ENCODE data around the gene CCDC87. TPM values are rescaled to one million over a fixed set of nuclear protein-coding genes. Genes with fewer than 3 reads are reported as not detected.

CCDC87 gene
- total and polyA plus RNA-seq, 2 experiments from 2014 or later: 0.39 to 1.2 TPM

DNA sequence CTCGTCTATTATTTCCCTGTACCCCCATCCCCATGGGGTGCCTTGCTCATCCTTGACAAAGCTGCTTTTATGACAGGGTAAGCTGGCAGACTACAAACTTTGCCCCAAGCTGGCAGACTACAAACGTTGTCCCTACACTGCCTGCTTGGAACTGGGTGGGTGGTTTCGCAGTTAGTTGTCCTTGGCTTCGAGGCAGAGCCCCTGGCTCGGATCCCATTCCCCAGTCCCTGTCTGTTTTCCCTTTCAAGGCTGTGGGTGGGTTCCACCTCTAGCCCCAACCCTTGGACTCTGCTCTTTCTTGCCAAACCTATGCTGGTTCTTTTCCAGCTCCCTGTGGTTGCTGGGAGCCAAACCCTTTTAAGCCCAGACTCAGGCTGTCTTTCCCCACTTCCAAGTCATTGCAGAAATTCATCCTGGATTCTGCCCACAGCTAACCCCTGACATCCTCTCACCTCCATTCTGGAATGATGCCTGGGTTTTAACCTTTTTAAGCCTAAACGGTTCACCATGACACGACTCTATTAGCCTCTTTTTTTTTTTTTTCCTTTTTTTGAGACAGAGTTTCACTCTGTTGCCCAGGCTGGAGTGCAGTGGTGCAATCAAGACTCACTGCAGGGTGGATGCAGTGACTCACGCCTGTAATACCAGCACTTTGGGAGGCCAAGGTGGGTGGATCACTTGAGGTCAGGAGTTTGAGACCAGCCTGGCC is 14.4 kb upstream of the CCDC87 start:
- Mint-ChIP-seq H3K4me1 (no peaks in the 10 kb centered on the region), H3K27ac (no peak overlapping the region; the same call in 1 of the 2 replicates), H3K4me3 (no peak overlapping the region), H3K9me3 (no peaks in the 10 kb centered on the region), H3K27me3 (ENCODE audit: insufficient read depth, low read depth, poor library complexity) (peaks cover 1% of the 10 kb centered on the region), H3K36me3 (ENCODE audit: low read depth) (peaks cover 20% of the 10 kb centered on the region; the same call in 2 of the 3 replicates)
- ATAC-seq (no peak), DNase-seq (ENCODE audit: low spot score) (no peak)
- Histone ChIP-seq H4K20me1 (replicated peaks; ENCODE audit: insufficient read depth) (no peaks in the 10 kb centered on the region), H3F3A (replicated peaks; ENCODE audit: low read depth) (no peaks in the 10 kb centered on the region), H3K4me3 (no peak overlapping the region), H3K9me2 (ENCODE audit: insufficient read depth) (no peaks in the 10 kb centered on the region), H3K4me1 (ENCODE audit: insufficient read depth) (no peaks in the 10 kb centered on the region), H3K27ac (ENCODE audit: low read depth) (no peak overlapping the region), H3K79me2 (replicated peaks; ENCODE audit: insufficient read depth) (no peaks in the 10 kb centered on the region), H3K4me2 (no peak overlapping the region), H2AFZ (no peak overlapping the region), H3K36me3 (ENCODE audit: insufficient read depth) (no peaks in the 10 kb centered on the region), H3K27me3 (ENCODE audit: insufficient read depth) (no peaks in the 10 kb centered on the region)
- no peak for TF ChIP-seq ZNF114 (CRISPR knock-in tag; IDR thresholded peaks at IDR 0.05)
- TF ChIP-seq JUNB (IDR thresholded peaks at IDR 0.05; ENCODE audit: unreplicated experiment): no peak
- TF ChIP-seq ZNF462 (CRISPR knock-in tag; IDR thresholded peaks at IDR 0.05): no peak
- TF ChIP-seq, protein P1, sequence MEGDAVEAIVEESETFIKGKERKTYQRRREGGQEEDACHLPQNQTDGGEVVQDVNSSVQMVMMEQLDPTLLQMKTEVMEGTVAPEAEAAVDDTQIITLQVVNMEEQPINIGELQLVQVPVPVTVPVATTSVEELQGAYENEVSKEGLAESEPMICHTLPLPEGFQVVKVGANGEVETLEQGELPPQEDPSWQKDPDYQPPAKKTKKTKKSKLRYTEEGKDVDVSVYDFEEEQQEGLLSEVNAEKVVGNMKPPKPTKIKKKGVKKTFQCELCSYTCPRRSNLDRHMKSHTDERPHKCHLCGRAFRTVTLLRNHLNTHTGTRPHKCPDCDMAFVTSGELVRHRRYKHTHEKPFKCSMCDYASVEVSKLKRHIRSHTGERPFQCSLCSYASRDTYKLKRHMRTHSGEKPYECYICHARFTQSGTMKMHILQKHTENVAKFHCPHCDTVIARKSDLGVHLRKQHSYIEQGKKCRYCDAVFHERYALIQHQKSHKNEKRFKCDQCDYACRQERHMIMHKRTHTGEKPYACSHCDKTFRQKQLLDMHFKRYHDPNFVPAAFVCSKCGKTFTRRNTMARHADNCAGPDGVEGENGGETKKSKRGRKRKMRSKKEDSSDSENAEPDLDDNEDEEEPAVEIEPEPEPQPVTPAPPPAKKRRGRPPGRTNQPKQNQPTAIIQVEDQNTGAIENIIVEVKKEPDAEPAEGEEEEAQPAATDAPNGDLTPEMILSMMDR (conservative IDR thresholded peaks at IDR 0.05; ENCODE audit: low read depth in 2 of 2): no peak
- no peak for TF ChIP-seq REST (IDR thresholded peaks at IDR 0.05; ENCODE audit: unreplicated experiment)
- no peak for TF ChIP-seq ZNF331 (CRISPR knock-in tag; IDR thresholded peaks at IDR 0.05; ENCODE audit: low read depth)
- no peak for TF ChIP-seq EZH2phosphoT487 (IDR thresholded peaks at IDR 0.05; ENCODE audit: unreplicated experiment)
- TF ChIP-seq ETS1 (IDR thresholded peaks at IDR 0.05): no peak
- no peak for TF ChIP-seq NANOG (IDR thresholded peaks at IDR 0.05; ENCODE audit: borderline replicate concordance)
- TF ChIP-seq STAT1 (IDR thresholded peaks at IDR 0.05; ENCODE audit: unreplicated experiment): no peak
- TF ChIP-seq EZH2 (IDR thresholded peaks at IDR 0.05; ENCODE audit: low read depth, unreplicated experiment): no peak
- no peak for TF ChIP-seq CREB1 (CRISPR knock-in tag; IDR thresholded peaks at IDR 0.05; ENCODE audit: low read depth)
